Type B pancreatic cell (in vitro differentiated cells): ENCODE results near the gene SV2B. TPM values are rescaled to one million over a fixed set of nuclear protein-coding genes. Genes with fewer than 3 reads are reported as not detected.

Experiments used
- DNase-seq: peaks from one replicate; pipeline ENCODE4 v3.0.0; 2021; ENCODE audit warnings: mixed read lengths; ENCODE audit not compliant: unreplicated experiment; ENCODE audit errors: extremely low spot score
- H3K27ac Mint-ChIP-seq: 2 replicates; pipeline ENCODE4 v1.8.0; 2021; ENCODE audit warnings: mild to moderate bottlenecking, mixed read lengths
- H3K27me3 Mint-ChIP-seq: 2 replicates; pipeline ENCODE4 v1.8.0; 2021; ENCODE audit warnings: mixed read lengths
- H3K36me3 Mint-ChIP-seq: 2 replicates; pipeline ENCODE4 v1.8.0; 2021; ENCODE audit warnings: mixed read lengths
- H3K4me1 Mint-ChIP-seq: one replicate; pipeline ENCODE4 v1.8.0; 2021; ENCODE audit warnings: mixed read lengths; ENCODE audit not compliant: unreplicated experiment
- H3K4me3 Mint-ChIP-seq: 2 replicates; pipeline ENCODE4 v1.8.0; 2021; ENCODE audit warnings: mild to moderate bottlenecking, mixed read lengths
- H3K9me3 Mint-ChIP-seq: 2 replicates; pipeline ENCODE4 v1.8.0; 2021; ENCODE audit warnings: mixed read lengths
- total RNA-seq: library from RNA; stranded (reverse); gene quantifications from 2 replicates; pipeline ENCODE4 v1.2.1, GENCODE V29; 2021; ENCODE audit warnings: low replicate concordance
- TF ChIP-seq, protein P1 (sequence below): fragments of 200-600 bp; sonication (generic); conservative IDR thresholded peaks from 2 replicates; pipeline ENCODE4 v1.5.0; 2021; ENCODE audit warnings: antibody characterized with exemption, mild to moderate bottlenecking

SV2B gene
- total RNA-seq, 1 donor from 2014 or later: 1.7 TPM

DNA sequence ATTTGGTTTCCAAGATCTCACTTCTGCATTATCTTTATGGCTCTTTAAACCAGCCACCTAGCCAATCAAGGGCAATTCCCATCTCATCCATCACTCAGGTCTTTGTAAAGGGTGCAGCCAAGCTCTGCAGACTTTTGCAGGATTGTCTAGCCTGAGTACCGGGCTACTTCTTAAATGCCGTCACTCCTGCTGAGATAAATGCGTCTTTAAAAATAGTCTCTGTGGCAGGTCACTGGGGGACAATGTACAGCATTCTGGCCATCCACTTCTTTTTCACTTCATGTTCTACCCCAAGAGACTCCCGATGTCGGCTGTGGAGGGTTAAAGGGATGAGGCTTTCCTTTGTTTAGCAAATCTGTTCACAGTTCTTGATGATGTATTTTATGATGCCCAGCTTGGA is 194.7 kb downstream of the SV2B start:
- no peak for DNase-seq
- Mint-ChIP-seq H3K27ac (no peak overlapping the region), H3K36me3 (no peaks in the 10 kb centered on the region), H3K4me3 (no peak overlapping the region), H3K4me1 (no peaks in the 10 kb centered on the region), H3K27me3 (peaks cover 48% of the 10 kb centered on the region), H3K9me3 (no peaks in the 10 kb centered on the region)
- TF ChIP-seq, protein P1, sequence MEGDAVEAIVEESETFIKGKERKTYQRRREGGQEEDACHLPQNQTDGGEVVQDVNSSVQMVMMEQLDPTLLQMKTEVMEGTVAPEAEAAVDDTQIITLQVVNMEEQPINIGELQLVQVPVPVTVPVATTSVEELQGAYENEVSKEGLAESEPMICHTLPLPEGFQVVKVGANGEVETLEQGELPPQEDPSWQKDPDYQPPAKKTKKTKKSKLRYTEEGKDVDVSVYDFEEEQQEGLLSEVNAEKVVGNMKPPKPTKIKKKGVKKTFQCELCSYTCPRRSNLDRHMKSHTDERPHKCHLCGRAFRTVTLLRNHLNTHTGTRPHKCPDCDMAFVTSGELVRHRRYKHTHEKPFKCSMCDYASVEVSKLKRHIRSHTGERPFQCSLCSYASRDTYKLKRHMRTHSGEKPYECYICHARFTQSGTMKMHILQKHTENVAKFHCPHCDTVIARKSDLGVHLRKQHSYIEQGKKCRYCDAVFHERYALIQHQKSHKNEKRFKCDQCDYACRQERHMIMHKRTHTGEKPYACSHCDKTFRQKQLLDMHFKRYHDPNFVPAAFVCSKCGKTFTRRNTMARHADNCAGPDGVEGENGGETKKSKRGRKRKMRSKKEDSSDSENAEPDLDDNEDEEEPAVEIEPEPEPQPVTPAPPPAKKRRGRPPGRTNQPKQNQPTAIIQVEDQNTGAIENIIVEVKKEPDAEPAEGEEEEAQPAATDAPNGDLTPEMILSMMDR: no peak

DNA sequence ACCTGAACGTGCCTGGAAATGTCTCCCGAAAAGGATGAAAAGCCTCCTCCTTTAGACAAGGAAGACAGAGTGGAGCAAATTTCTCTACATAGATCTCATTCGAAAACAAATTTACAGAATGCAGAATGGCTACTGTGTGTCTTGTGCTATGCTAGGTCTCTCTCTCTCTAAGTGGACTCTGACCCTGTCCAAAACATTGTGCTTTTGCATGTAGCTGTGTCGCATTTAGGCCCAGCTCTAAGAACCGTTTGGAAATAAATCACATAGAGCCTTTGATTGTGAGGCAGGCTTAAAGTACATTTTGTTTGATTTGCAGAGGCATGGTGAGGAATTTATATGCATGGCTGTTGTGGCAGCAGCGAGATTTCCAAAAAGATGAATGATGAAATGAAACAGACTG is 198.0 kb downstream of the SV2B start:
- H3K4me1 Mint-ChIP-seq: no peaks in the 10 kb centered on the region
- H3K27me3 Mint-ChIP-seq: peaks cover 55% of the 10 kb centered on the region
- H3K27ac Mint-ChIP-seq: no peak overlapping the region
- no peaks in the 10 kb centered on the region for H3K36me3 Mint-ChIP-seq
- TF ChIP-seq, protein P1: no peak
- H3K9me3 Mint-ChIP-seq: no peaks in the 10 kb centered on the region
- H3K4me3 Mint-ChIP-seq: no peak overlapping the region
- DNase-seq: no peak

DNA sequence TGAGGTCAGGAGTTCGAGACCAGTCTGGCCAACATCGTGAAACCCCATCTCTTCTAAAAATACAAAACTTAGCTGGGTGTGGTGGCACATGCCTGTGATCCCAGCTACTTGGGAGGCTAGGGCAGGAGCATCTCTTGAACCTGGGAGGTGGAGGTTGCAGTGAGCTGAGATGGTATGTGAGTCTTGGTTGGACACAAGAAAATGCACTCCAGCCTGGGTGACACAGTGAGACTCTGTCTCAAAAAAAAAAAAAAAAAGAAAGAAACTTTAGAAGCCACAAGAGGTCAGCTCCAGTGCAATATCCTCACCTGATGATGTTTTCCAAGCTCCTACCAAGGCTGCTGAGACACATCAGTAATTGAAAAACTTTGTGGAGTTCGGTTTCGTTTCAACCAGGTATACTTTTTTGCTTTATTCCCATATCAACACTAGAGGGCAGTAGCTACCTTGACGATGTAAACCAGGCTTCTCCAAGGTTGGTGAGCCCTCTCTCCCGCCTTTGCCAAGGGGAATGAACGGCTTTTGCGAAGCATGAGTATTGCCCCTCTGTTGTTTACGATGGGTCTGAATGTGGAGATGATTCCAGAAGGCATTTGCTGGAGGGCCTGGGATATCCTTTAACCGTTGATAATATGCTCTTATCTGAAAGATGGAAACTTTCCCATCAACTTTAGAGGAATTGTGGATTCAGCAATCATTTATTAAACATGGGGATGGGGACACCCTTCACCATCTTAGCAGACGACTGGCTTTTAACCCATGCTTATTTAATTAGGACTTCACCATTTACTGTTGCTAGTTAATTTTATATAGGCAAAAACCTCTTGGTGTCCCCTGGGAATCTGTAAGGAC is 202.8 kb downstream of the SV2B start:
- Mint-ChIP-seq H3K4me3 (no peak overlapping the region), H3K4me1 (peaks cover 4% of the 10 kb centered on the region), H3K27ac (no peak overlapping the region), H3K9me3 (no peaks in the 10 kb centered on the region), H3K27me3 (peaks cover 53% of the 10 kb centered on the region), H3K36me3 (no peaks in the 10 kb centered on the region)
- DNase-seq: no peak
- TF ChIP-seq, protein P1: peak; percentile 87

DNA sequence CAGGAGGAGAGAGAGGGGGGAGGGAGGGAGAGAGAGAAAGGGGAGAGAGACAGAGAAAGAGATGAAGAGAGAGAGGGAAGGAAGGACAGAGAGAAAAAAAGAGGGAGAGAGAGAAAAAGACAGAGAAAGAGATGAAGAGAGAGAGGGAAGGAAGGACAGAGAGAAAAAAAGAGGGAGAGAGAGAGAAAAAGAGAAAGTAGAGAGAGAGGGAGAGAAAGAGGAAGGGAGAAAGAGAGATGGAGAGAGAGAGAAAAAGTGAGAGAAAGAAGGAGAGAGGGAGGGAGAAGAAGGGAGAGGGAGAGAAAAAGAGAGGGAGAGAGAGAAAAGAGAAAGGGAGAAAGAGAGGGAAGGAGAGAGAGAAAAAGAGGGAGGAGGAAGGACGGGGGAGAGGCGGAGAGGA is 204.2 kb downstream of the SV2B start:
- Mint-ChIP-seq H3K27me3 (peaks cover 51% of the 10 kb centered on the region), H3K4me3 (no peak overlapping the region), H3K9me3 (no peaks in the 10 kb centered on the region), H3K36me3 (no peaks in the 10 kb centered on the region), H3K27ac (no peak overlapping the region), H3K4me1 (peaks cover 4% of the 10 kb centered on the region)
- TF ChIP-seq, protein P1: no peak
- DNase-seq: no peak

DNA sequence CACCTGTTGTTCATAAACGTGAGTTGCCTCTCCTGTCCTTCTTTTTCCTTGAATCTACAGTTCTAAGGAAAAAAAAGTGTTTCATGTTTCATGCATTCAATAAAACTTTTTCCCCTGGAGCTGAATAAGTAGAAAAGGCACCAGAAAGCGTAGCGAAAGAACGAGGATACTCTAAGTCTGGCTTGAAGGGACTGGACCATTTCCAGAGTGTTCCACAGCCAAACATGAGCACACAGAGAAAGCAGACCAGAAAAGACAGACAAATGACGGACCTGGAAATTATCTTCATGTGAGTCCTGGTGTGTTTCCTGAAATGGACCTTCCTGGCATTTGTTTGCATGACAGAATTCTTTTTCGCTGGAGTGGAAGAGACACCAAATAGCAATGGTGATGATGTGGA is 204.7 kb downstream of the SV2B start:
- TF ChIP-seq, protein P1: no peak
- Mint-ChIP-seq H3K4me3 (no peak overlapping the region), H3K36me3 (no peaks in the 10 kb centered on the region), H3K9me3 (no peaks in the 10 kb centered on the region), H3K27me3 (peaks cover 54% of the 10 kb centered on the region), H3K4me1 (peaks cover 4% of the 10 kb centered on the region), H3K27ac (no peak overlapping the region)
- no peak for DNase-seq
